Large intestine (tissue), 3 donors: ENCODE results near the gene PRAC2. TPM values are rescaled to one million over a fixed set of nuclear protein-coding genes. Genes with fewer than 3 reads are reported as not detected.

Experiments used
- DNase-seq, 2 donors: peaks; one replicate each; pipeline versions ENCODE4 v3.0.0 to v3.0.0-alpha.2; 2013
- H3K27ac ChIP-seq: one replicate; pipeline ENCODE4 v1.5.1; 2013; ENCODE audit warnings: low read length
- H3K27me3 ChIP-seq: 2 replicates; pipeline ENCODE4 v1.6.1; 2013; ENCODE audit warnings: low read length; ENCODE audit not compliant: control insufficient read depth, insufficient read depth
- H3K36me3 ChIP-seq: 2 replicates; pipeline ENCODE4 v1.6.1; 2013; ENCODE audit warnings: low read length; ENCODE audit not compliant: control insufficient read depth, insufficient read depth
- H3K4me1 ChIP-seq: one replicate; pipeline ENCODE4 v1.6.1; 2013; ENCODE audit warnings: low read length; ENCODE audit not compliant: control insufficient read depth, insufficient read depth
- H3K4me3 ChIP-seq: one replicate; pipeline ENCODE4 v1.5.1; 2013; ENCODE audit warnings: low read length
- H3K9me3 ChIP-seq: one replicate; pipeline ENCODE4 v1.6.1; 2013; ENCODE audit warnings: mild to moderate bottlenecking, low read depth, low read length, moderate library complexity; ENCODE audit not compliant: control insufficient read depth
- WGBS: methylation state at CpG from one replicate; pipeline ENCODE4 v1.1.5; 2013; ENCODE audit warnings: low lambda C conversion rate; ENCODE audit not compliant: insufficient coverage; 5-methylcytosine and 5-hydroxymethylcytosine counted together
- polyA plus RNA-seq: library from polyadenylated mRNA; unstranded; fragments of 120-200 nt; gene quantifications from one replicate; pipeline ENCODE4 v1.2.1, GENCODE V29; 2013

The PRAC2 gene
- polyA plus RNA-seq, 1 donor = not detected

DNA sequence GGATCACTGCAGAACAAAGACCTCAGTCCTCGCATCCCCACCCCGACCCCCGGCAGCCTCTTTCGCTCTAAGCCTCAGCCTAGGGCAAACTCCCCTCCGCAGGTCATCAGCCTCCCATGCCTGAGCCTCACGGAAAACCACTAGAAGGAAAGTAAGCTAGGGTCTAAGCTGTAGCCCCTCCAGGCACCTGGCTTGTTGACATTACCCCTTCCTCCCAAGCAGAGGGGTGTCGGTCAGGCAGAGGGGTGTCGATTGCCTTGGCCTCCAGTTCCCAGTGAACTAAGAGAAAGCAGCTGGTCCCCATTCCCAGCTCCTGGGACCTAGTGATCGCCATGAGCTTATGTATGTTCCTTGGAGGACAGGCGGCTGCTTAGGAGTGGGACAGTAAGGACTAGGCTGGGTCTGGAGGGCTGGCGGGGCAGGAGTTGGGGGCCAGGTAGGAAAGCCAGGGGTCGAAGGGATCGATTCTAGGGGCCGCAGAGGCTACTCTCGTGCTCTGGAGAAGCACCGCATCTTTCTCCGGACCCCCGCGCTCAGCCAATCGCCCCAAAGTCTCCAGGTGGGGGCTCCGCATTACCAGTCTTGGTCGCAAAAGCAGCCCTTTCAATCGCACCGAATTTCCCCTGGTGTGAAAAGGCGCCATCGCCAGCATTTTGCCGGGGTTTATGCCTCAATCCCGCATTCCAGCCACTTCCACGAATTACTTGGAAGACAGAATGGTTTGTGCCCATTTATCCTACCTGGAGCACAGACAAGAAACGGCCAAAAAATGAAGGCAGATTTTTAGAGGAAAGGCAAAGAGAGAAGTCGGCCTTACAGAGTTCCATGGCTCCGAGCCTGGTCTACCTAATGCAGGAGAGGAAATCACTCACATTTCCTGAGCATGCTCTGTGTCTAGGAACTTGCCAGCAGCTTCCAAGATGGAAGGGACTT is 26.9 kb downstream of the PRAC2 start:
- Histone ChIP-seq H3K9me3 (peaks cover 14% of the 10 kb centered on the region), H3K27ac (no peak overlapping the region), H3K4me1 (no peaks in the 10 kb centered on the region), H3K27me3 (peaks cover 96% of the 10 kb centered on the region), H3K36me3 (no peaks in the 10 kb centered on the region), H3K4me3 (no peak overlapping the region)
- whole genome bisulfite sequencing = no CpG with 5 or more reads among the region's 32 CpGs
- DNase-seq = no peak

DNA sequence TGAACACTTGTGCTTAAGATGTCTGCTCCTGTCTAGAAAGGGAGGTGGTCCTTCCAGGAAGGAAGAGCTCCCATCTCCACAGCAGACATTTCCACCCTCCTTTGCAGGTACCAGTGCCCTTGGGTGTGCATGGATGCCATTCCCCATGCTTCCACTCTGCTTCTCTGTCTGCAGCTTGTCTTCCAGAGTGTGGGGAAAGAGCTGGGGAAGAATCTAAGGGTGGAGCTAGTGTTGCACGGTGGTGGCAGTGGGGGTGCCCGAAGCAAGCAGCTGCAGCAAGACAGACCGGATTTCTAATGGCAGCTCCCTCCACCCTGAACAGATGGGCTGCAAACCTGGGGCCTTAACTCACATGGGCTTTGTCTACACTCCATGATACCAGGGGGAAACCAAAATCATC is 28.2 kb downstream of the PRAC2 start:
- WGBS = no CpG with 5 or more reads among the region's 3 CpGs
- H3K36me3 ChIP-seq = no peaks in the 10 kb centered on the region
- DNase-seq = no peak
- peaks cover 16% of the 10 kb centered on the region for H3K9me3 ChIP-seq
- H3K27me3 ChIP-seq = peaks cover 96% of the 10 kb centered on the region
- no peaks in the 10 kb centered on the region for H3K4me1 ChIP-seq
- no peak overlapping the region for H3K27ac ChIP-seq
- H3K4me3 ChIP-seq = no peak overlapping the region

DNA sequence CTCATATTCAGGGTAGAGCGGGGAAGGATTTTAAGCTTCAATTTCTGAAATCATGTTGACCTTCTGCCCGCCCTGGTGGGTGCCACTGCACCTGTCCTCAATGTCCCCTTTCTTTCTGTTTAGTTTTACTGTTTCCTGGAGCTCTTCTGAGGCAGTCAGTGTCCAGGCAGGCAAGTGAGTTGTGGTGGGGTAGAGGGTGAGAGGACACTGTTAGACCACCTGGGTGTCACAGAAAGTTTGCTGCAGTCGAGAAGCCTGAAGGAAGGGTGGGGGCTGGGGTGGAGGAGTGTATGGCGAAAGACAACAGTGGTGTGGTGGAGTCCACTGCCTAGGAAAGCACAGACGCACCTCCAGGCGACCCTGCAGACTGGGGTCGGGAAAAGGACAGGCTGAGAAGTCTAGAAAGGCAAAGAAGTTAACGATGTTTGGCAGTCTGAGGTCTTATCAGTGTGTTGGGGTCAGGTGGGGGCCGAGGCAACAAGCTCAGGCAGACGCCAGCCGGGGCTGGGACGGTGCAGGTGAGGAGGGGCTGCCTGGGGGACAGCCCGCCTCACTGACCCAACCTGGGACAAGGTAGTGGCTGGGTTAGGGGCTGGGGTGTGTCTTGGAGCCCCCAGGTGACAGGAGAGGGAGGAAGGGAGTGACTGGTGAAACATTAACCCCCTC is 28.9 kb downstream of the PRAC2 start:
- Histone ChIP-seq H3K9me3 (peaks cover 16% of the 10 kb centered on the region), H3K36me3 (no peaks in the 10 kb centered on the region), H3K4me3 (no peak overlapping the region), H3K27me3 (peaks cover 96% of the 10 kb centered on the region), H3K27ac (no peak overlapping the region), H3K4me1 (no peaks in the 10 kb centered on the region)
- WGBS = 0% methylated on average over 1 of the region's 13 CpGs
- DNase-seq = no peak

DNA sequence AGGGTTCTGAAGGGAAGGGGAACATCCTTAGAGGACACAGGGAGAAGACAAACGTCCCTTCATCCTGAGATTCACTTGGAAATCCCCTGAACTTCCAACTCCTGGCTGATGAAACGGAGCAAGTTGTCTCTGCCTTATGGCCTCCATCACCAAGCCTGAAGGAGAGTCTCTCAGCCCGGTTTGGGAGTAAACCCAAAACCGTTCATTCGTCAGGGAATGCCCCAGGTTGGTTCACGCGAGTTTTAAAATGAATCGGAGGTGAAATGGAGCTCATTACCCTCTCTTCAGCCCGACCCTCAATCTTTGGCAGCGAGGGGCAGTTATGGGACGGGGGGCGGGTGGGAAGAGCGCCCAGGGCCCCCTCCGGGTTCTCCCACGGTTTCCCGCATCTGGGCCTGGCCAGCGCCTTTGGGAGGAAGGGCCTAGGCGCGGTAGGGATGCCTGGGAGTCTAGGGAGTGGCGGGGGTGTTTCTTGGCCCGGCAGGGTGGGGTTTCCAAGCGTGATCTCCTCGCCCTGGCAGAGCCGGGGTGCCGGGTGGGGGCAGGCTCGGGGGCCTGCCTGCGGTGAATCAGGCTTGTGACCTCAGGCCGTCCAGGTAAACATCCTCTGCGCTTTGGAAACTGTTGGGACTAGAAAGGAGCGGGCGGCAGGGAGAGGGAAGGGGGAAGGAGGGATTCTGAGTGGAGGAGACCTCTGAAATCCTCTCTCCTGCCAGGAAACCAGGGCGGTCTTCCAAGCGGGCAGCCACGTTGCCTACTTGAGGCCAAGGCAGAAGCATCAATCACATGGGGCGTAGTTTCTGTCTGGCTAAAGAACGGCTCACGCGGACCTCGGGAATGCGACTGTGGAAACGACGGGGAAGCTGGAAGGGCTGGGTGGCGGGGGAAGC is 29.7 kb downstream of the PRAC2 start:
- Histone ChIP-seq H3K27ac (no peak overlapping the region), H3K4me1 (no peaks in the 10 kb centered on the region), H3K9me3 (peaks cover 10% of the 10 kb centered on the region), H3K4me3 (no peak overlapping the region), H3K36me3 (no peaks in the 10 kb centered on the region), H3K27me3 (peaks cover 96% of the 10 kb centered on the region)
- no peak for DNase-seq
- no CpG with 5 or more reads among the region's 43 CpGs for WGBS

DNA sequence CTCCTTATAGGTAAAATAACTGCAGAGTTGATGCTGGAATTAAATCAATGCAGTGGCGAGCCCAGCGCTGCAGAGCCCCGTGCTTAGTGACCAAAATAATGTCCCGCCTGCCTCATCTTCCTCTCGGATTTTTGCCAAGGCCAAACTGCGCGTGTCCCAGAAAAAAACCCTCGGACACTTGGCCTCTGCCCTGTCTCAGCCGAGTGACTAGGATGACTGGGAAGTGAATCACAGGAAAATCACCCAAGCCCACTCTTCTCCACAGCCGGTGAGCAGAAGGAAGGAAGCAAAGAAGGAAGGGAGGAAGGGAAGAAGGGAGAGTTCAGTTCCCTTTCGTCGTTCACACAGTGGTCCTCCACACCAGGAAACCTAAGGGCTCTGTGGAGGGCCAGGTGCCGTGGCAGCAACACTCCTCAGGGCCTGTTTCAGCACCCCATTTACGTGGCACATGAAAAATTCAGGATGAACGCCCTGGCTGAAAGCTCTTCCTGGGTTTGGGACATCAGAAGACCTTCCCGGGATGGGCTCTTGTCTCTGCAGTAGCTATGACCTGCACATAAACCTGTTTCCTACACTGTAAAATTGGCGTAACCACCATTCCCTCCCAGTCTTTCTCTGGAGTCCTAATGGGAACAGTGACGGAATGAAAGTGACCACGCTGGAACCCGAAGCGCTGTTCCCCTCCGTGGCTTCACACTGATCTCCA is 31.0 kb downstream of the PRAC2 start:
- DNase-seq = no peak
- Histone ChIP-seq H3K4me3 (no peak overlapping the region), H3K9me3 (peaks cover 8% of the 10 kb centered on the region), H3K36me3 (no peaks in the 10 kb centered on the region), H3K27ac (no peak overlapping the region), H3K4me1 (no peaks in the 10 kb centered on the region), H3K27me3 (peaks cover 95% of the 10 kb centered on the region)
- no CpG with 5 or more reads among the region's 22 CpGs for WGBS

DNA sequence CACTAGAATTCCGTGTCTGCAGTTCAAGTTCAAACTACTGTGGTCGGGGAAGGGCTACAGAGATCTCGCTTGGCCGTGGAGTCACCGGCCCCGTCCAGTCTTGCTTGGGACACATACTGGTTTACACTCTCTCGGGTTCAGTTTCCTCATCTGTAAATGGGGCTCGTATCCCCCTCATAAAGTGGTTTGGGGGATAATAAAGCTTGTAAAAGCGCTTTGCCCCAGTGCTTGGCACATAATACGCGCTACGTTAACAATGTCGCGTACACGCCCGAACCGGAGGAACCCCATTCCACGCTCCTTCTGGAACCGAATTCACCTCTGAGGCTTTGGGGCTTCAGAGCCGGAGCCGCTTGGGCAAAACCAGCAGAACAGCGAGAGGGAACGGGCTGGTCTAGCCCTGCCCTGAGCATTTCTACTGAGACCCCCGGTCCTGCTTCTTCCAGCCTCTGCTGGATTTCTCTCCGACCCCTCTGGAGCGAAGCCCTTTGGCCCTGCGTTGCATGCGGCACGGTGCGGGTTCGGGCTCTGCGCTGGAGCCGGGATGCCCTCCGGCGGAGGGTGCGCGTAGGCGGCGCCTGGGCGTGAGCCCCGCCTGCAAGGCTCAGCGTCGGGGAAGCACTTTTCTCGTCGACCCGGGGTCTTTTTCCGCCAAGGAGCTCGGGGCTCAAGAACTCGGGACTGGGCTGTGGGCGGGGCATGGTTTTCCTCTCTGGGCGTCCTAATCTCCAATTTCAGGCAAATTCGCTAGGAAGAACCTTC is 31.7 kb downstream of the PRAC2 start:
- Histone ChIP-seq H3K36me3 (no peaks in the 10 kb centered on the region), H3K4me3 (no peak overlapping the region), H3K27me3 (peaks cover 92% of the 10 kb centered on the region), H3K9me3 (peaks cover 8% of the 10 kb centered on the region), H3K27ac (no peak overlapping the region), H3K4me1 (no peaks in the 10 kb centered on the region)
- DNase-seq = no peak
- WGBS = no CpG with 5 or more reads among the region's 52 CpGs

DNA sequence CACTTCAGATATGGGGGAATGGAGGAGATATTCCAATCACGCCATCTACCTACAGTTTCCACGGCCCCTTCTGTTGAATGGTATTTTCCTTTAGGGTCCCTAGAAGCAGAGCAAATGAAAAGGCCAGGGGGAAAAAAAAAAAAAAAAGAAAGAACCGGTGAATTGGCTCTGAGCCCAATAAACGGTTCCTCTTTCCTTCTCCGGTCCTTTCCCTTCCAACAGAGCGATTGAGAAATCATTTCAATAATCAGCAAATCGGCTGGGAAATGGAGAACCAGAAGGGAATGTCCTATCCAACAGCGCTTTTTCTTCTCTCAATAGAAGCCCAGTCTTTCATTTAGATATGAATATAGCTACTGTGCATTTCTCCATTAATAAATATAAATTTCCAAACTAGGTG is 32.4 kb downstream of the PRAC2 start:
- Histone ChIP-seq H3K4me1 (no peaks in the 10 kb centered on the region), H3K4me3 (no peak overlapping the region), H3K36me3 (no peaks in the 10 kb centered on the region), H3K27ac (no peak overlapping the region), H3K9me3 (peaks cover 8% of the 10 kb centered on the region), H3K27me3 (peaks cover 87% of the 10 kb centered on the region)
- WGBS = no CpG with 5 or more reads among the region's 8 CpGs
- DNase-seq = no peak

DNA sequence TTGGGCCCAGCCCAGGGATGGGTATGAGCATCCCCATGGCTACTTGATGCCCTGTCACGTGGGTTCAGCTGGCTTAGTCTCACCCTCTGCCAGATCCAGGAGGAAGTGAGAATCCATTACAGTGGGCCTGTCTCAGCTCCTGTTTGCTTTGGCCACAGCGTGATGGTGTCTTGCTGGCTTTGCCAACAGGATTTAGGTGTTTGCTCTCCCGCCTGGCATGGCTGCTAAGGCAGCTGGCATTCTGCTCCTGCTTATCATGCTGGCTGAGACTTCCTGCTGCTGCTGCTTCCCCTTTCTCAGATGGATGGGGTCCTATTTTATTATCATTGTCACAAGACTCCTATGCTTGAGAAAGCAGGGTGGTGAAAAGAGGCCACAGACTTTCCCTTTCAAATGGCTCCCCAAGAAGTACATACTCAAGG is 33.9 kb downstream of the PRAC2 start:
- Histone ChIP-seq H3K27ac (no peak overlapping the region), H3K27me3 (peaks cover 82% of the 10 kb centered on the region), H3K9me3 (peaks cover 8% of the 10 kb centered on the region), H3K36me3 (no peaks in the 10 kb centered on the region), H3K4me3 (no peak overlapping the region), H3K4me1 (no peaks in the 10 kb centered on the region)
- no CpG with 5 or more reads among the region's 3 CpGs for WGBS
- no peak for DNase-seq

DNA sequence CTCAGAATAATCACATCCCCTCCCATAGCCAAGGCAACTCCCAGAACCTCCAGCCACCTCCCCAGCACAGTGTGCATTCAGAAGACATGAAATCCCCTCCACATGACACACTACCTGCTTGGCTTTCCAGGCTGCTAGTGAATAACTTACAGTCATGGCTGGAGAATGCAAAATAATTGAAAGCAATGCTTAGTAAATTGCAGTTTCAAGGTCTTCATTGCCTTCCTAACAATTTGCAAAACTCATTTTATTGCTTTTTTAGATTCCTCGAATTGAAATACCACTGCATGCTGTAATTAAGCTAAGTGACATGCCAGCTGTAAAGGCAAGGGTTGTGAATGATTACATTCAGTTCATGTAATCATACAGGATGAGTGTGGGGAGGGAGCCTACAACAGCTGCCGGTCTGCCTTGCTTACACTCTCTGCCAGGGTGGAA is 34.6 kb downstream of the PRAC2 start:
- Histone ChIP-seq H3K27ac (no peak overlapping the region), H3K36me3 (no peaks in the 10 kb centered on the region), H3K27me3 (peaks cover 75% of the 10 kb centered on the region), H3K4me1 (no peaks in the 10 kb centered on the region), H3K9me3 (peaks cover 8% of the 10 kb centered on the region), H3K4me3 (no peak overlapping the region)
- no peak for DNase-seq
- WGBS = no CpG with 5 or more reads among the region's 2 CpGs
